HL-60 (cell line): ENCODE measurements around the gene DAB2IP.

Source experiments
- DNase-seq, 2 experiments: peaks; one replicate each; pipeline ENCODE4 v3.0.0-alpha.2; 2010 to 2020; ENCODE audit warnings: low read depth in 1 of 2, low spot score in 1 of 2
- H3K27ac ChIP-seq: fragments of 250-450 bp; sonication (Bioruptor Pico); replicated peaks from 2 replicates; pipeline ENCODE4 v1.5.1; 2020; ENCODE audit warnings: mild to moderate bottlenecking, moderate library complexity
- H3K27me3 ChIP-seq: fragments of 250-450 bp; sonication (Bioruptor Pico); 2 replicates; pipeline ENCODE4 v1.5.1; 2021; ENCODE audit warnings: mild to moderate bottlenecking, moderate library complexity; ENCODE audit not compliant: insufficient read depth, poor library complexity, severe bottlenecking
- H3K4me3 ChIP-seq: replicated peaks from 2 replicates; pipeline ENCODE4 v1.5.1; 2011; ENCODE audit warnings: mild to moderate bottlenecking, control low read depth, low read length; ENCODE audit not compliant: insufficient read depth
- GABPA ChIP-seq: IDR thresholded peaks from 2 replicates; pipeline ENCODE4 v1.6.1; 2012; ENCODE audit warnings: low read depth
- POLR2AphosphoS5 ChIP-seq: IDR thresholded peaks from 2 replicates; pipeline ENCODE4 v1.6.1; 2012; ENCODE audit warnings: low read depth
- SPI1 ChIP-seq: IDR thresholded peaks from 2 replicates; pipeline ENCODE4 v1.6.1; 2012; ENCODE audit warnings: low read depth, mild to moderate bottlenecking, borderline replicate concordance
- TF ChIP-seq, protein P1 (sequence below): IDR thresholded peaks from 2 replicates; pipeline ENCODE4 v1.6.1; 2012; ENCODE audit warnings: low read depth; ENCODE audit not compliant: insufficient replicate concordance
- TF ChIP-seq, protein P2 (sequence below): IDR thresholded peaks from one replicate; pipeline ENCODE4 v1.5.1; 2011; ENCODE audit warnings: low read length, control low read depth, inconsistent platforms; ENCODE audit not compliant: insufficient read depth

DAB2IP gene

DNA sequence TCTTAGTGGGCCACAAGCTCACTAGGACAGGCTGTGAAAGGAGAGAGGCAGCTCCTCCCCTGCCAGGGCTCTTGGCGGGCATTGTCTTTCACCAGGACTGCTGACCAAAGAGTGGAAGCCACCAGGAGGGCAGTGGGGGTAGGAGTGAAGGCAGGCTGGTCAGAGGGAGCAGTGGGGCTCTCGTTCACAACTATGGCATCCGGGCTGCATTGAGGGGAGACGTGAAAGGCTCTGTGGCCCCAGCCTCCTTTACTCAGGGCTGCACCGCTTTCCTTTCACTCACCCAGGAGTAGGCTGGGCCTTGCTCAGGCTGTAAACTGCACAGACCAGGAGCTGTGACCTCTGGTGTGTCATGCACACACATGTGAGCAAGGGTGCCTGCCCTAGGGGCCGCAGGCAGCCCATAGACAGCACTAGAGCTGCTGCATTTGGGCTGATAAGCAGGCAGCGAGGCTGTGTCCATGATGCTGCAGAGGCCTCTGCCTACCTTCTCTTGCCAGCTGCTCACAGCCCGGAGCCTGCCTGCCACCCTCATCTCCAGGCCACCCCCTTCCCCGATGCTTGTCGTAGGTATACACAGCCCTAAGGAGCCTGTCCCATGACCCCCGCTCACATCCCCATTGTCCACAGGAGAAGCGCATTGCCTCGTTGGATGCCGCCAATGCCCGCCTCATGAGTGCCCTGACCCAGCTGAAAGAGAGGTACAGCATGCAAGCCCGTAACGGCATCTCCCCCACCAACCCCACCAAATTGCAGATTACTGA lies 130.4 kb downstream of the DAB2IP start:
- TF ChIP-seq, protein P1, sequence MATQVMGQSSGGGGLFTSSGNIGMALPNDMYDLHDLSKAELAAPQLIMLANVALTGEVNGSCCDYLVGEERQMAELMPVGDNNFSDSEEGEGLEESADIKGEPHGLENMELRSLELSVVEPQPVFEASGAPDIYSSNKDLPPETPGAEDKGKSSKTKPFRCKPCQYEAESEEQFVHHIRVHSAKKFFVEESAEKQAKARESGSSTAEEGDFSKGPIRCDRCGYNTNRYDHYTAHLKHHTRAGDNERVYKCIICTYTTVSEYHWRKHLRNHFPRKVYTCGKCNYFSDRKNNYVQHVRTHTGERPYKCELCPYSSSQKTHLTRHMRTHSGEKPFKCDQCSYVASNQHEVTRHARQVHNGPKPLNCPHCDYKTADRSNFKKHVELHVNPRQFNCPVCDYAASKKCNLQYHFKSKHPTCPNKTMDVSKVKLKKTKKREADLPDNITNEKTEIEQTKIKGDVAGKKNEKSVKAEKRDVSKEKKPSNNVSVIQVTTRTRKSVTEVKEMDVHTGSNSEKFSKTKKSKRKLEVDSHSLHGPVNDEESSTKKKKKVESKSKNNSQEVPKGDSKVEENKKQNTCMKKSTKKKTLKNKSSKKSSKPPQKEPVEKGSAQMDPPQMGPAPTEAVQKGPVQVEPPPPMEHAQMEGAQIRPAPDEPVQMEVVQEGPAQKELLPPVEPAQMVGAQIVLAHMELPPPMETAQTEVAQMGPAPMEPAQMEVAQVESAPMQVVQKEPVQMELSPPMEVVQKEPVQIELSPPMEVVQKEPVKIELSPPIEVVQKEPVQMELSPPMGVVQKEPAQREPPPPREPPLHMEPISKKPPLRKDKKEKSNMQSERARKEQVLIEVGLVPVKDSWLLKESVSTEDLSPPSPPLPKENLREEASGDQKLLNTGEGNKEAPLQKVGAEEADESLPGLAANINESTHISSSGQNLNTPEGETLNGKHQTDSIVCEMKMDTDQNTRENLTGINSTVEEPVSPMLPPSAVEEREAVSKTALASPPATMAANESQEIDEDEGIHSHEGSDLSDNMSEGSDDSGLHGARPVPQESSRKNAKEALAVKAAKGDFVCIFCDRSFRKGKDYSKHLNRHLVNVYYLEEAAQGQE = no peak
- TF ChIP-seq GABPA (no peak), SPI1 (no peak), POLR2AphosphoS5 (no peak)
- TF ChIP-seq, protein P2, sequence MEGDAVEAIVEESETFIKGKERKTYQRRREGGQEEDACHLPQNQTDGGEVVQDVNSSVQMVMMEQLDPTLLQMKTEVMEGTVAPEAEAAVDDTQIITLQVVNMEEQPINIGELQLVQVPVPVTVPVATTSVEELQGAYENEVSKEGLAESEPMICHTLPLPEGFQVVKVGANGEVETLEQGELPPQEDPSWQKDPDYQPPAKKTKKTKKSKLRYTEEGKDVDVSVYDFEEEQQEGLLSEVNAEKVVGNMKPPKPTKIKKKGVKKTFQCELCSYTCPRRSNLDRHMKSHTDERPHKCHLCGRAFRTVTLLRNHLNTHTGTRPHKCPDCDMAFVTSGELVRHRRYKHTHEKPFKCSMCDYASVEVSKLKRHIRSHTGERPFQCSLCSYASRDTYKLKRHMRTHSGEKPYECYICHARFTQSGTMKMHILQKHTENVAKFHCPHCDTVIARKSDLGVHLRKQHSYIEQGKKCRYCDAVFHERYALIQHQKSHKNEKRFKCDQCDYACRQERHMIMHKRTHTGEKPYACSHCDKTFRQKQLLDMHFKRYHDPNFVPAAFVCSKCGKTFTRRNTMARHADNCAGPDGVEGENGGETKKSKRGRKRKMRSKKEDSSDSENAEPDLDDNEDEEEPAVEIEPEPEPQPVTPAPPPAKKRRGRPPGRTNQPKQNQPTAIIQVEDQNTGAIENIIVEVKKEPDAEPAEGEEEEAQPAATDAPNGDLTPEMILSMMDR = no peak
- no peak for DNase-seq
- Histone ChIP-seq H3K4me3 (no peak overlapping the region), H3K27me3 (peaks cover 4% of the 10 kb centered on the region), H3K27ac (no peak overlapping the region)

DNA sequence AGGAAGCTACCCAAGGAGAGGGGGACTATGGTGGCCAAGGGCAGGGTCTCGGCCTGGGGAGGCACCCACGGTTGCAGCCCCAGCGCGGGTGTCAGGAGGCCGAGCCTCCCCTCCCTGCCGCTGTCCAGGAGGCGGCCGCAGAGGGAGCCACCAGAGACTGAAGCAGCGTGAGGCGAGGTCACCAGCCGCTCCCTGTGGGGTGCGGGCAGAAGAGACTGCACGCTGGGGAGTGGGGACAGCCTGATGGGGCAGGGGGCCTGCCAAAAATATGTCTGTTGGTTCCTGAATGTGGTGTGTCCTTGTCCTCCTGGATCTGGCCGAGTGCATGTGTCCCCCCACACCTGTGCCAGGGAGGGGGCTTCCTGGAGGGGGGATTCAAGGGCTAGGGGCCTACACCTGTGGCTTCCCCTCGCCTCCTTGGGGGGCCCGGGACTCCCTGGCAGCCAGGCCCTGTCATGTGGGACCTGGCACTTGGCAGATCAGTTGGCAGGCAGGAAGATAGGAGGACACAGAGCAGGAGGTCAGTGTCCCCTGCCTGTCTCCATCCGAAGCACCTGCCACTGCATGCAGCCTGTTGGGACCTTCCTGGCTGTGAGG lies 131.2 kb downstream of the DAB2IP start:
- H3K27me3 ChIP-seq = peaks cover 4% of the 10 kb centered on the region
- TF ChIP-seq GABPA (no peak), SPI1 (no peak), POLR2AphosphoS5 (no peak)
- TF ChIP-seq, protein P2 = no peak
- TF ChIP-seq, protein P1 = no peak
- no peak overlapping the region for H3K27ac ChIP-seq
- no peak overlapping the region for H3K4me3 ChIP-seq
- no peak for DNase-seq

DNA sequence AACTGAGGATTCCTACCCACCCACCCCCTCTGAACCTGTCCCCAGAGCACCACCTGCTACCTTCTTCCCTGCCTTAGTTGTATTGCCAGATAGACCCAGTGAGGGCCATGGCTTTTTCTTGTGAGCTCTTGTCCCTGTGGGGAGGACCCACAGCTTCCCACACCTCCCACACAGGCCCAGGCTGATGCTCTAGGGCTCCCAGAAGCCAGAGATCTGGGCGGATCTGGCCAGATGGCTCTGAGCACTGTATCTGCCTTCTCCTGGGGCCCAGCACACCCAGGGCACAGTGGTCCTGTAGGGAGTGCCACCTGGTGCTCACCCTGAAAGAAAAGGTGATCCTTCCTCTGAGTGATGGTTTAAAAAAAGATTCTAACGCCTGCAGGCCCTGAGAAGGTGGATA lies 131.7 kb downstream of the DAB2IP start:
- Histone ChIP-seq H3K27me3 (peaks cover under 1% of the 10 kb centered on the region), H3K27ac (no peak overlapping the region), H3K4me3 (no peak overlapping the region)
- DNase-seq = no peak
- TF ChIP-seq SPI1 (no peak), POLR2AphosphoS5 (no peak)
- TF ChIP-seq, protein P2 = no peak
